ENCODE data around the gene TCEAL7. TPM values are rescaled to one million over a fixed set of nuclear protein-coding genes. Genes with fewer than 3 reads are reported as not detected.

TCEAL7 gene
- total RNA-seq, 2 experiments from 2014 or later = not detected

GRCh38 chrX:103376118-103376978, 46.3 kb downstream of the TCEAL7 start, which contains the start of gene BEX3:
Gene BEX3 (plus strand): TSS chrX:103376538. CDS start chrX:103377522, 984 bp downstream.
- H3K36me3 Mint-ChIP-seq = no peaks in the 10 kb centered on the region
- H3K4me1 Mint-ChIP-seq (ENCODE audit: low read depth) = peaks cover 5% of the 10 kb centered on the region
- ChIA-PET CTCF (interaction anchor here (0.7 to 1.0 kb wide), 2 partner anchors 56 to 90 kb away, joined by 3 read pairs; no protein-coding TSS in a partner anchor), POLR2A (no interaction called here)
- no peak within 1 kb of the TSS for H3K27ac Mint-ChIP-seq
- H3K27me3 Mint-ChIP-seq = no peaks in the 10 kb centered on the region
- intact Hi-C loops (cut with micrococcal nuclease) = no loop called here
- H3K9me3 Mint-ChIP-seq = no peaks in the 10 kb centered on the region
- DNase-seq = peak; percentile 54
- H3K4me3 Mint-ChIP-seq = peak within 1 kb of the TSS; percentile 73

- POLR2A ChIA-PET = no interaction called here
- Mint-ChIP-seq H3K27me3 (no peaks in the 10 kb centered on the region), H3K4me3 (peak overlapping the region; percentile 73), H3K4me1 (ENCODE audit: low read depth) (peaks cover 5% of the 10 kb centered on the region), H3K9me3 (no peaks in the 10 kb centered on the region), H3K36me3 (no peaks in the 10 kb centered on the region), H3K27ac (no peak overlapping the region)
- DNase-seq = no peak
- intact Hi-C loops (cut with micrococcal nuclease) = no loop called here
- CTCF ChIA-PET = interaction anchor here (0.5 to 0.7 kb wide), 2 partner anchors 57 to 165 kb away, joined by 3 read pairs; no protein-coding TSS in a partner anchor
Measured at GRCh38 chrX:103376979-103377324, 46.9 kb downstream of the TCEAL7 start.

- POLR2A ChIA-PET = no interaction called here
- Mint-ChIP-seq H3K36me3 (no peaks in the 10 kb centered on the region), H3K4me3 (no peak overlapping the region), H3K4me1 (ENCODE audit: low read depth) (peaks cover 5% of the 10 kb centered on the region), H3K27me3 (no peaks in the 10 kb centered on the region), H3K27ac (no peak overlapping the region), H3K9me3 (no peaks in the 10 kb centered on the region)
- CTCF ChIA-PET = no interaction called here
- intact Hi-C loops (cut with micrococcal nuclease) = no loop called here
- no peak for DNase-seq
Measured at GRCh38 chrX:103378990-103379389, 49.0 kb downstream of the TCEAL7 start.

Other genes starting within 250 kb of the TCEAL7 start
- gene NXF3, start 237.1 kb upstream of the TCEAL7 start, total RNA-seq = not detected
- gene BEX4, start 115.1 kb upstream of the TCEAL7 start, total RNA-seq = 10 to 100 TPM in 1 of 2 experiments, 1 to 10 TPM in 1; 8.0 to 11.5 TPM
- gene TCEAL8, start 75.1 kb upstream of the TCEAL7 start, total RNA-seq = 10 to 100 TPM; 37.8 to 38.5 TPM
- not detected for gene TCEAL5, start 53.5 kb upstream of the TCEAL7 start, total RNA-seq
- 10 to 100 TPM; 11.3 to 12.1 TPM for gene BEX2, start 19.2 kb upstream of the TCEAL7 start, total RNA-seq
- gene TCEAL9, start 26.3 kb downstream of the TCEAL7 start, total RNA-seq = 1 to 10 TPM; 2.3 to 2.6 TPM
- 10 to 100 TPM; 24.5 to 26.6 TPM for gene BEX3, start 46.3 kb downstream of the TCEAL7 start, total RNA-seq
- under 1 TPM in 1 of 2 experiments, not detected in 1; 0.10 TPM for gene RAB40A, start 189.2 kb downstream of the TCEAL7 start, total RNA-seq